Trophoblast cell (in vitro differentiated cells and primary cell): ENCODE data around the gene IFNL2.

Experiments
- DNase-seq, 2 donors: peaks; one replicate each; pipeline ENCODE4 v3.0.0-alpha.2; 2016
- H2AFZ ChIP-seq: 2 replicates; pipeline ENCODE4 v1.6.1; 2013; ENCODE audit warnings: low read length, moderate library complexity, mild to moderate bottlenecking; ENCODE audit not compliant: insufficient read depth, poor library complexity
- H2AK5ac ChIP-seq: 2 replicates; pipeline ENCODE4 v1.6.1; 2013; ENCODE audit warnings: mild to moderate bottlenecking, low read length
- H2BK120ac ChIP-seq: 2 replicates; pipeline ENCODE4 v1.6.1; 2013; ENCODE audit warnings: low read length, mild to moderate bottlenecking, moderate library complexity; ENCODE audit not compliant: insufficient read depth, poor library complexity
- H2BK12ac ChIP-seq: 2 replicates; pipeline ENCODE4 v1.6.1; 2013; ENCODE audit warnings: mild to moderate bottlenecking, low read length, moderate library complexity
- H2BK5ac ChIP-seq: 2 replicates; pipeline ENCODE4 v1.6.1; 2013; ENCODE audit warnings: low read length, low read depth, moderate library complexity, mild to moderate bottlenecking; ENCODE audit not compliant: poor library complexity
- H3K14ac ChIP-seq: 2 replicates; pipeline ENCODE4 v1.6.1; 2013; ENCODE audit warnings: mild to moderate bottlenecking, low read length
- H3K18ac ChIP-seq: 2 replicates; pipeline ENCODE4 v1.6.1; 2013; ENCODE audit warnings: mild to moderate bottlenecking, low read length
- H3K23ac ChIP-seq: 2 replicates; pipeline ENCODE4 v1.6.1; 2013; ENCODE audit warnings: low read length
- H3K27ac ChIP-seq: 2 replicates; pipeline ENCODE4 v1.5.1; 2013; ENCODE audit warnings: low read depth, mild to moderate bottlenecking, inconsistent platforms, low read length, moderate library complexity
- H3K27me3 ChIP-seq: 2 replicates; pipeline ENCODE4 v1.6.1; 2013; ENCODE audit warnings: inconsistent platforms, mild to moderate bottlenecking, low read length, moderate library complexity; ENCODE audit not compliant: insufficient read depth
- H3K36me3 ChIP-seq, 2 experiments: 1 replicate in 1 of 2; 2 replicates in 1 of 2; pipeline ENCODE4 v1.6.1; 2013; ENCODE audit warnings: low read length in 2 of 2, mild to moderate bottlenecking in 2 of 2, moderate library complexity in 1 of 2; ENCODE audit not compliant: insufficient read depth in 2 of 2, control insufficient read depth in 1 of 2
- H3K4ac ChIP-seq: 2 replicates; pipeline ENCODE4 v1.6.1; 2013; ENCODE audit warnings: low read depth, mild to moderate bottlenecking, low read length, moderate library complexity
- H3K4me1 ChIP-seq, 2 experiments: 1 replicate in 1 of 2; 2 replicates in 1 of 2; pipeline ENCODE4 v1.6.1; 2013; ENCODE audit warnings: low read length in 2 of 2, mild to moderate bottlenecking in 2 of 2, moderate library complexity in 1 of 2; ENCODE audit not compliant: insufficient read depth in 2 of 2, control insufficient read depth in 1 of 2
- H3K4me2 ChIP-seq: 2 replicates; pipeline ENCODE4 v1.6.1; 2013; ENCODE audit warnings: inconsistent platforms, mild to moderate bottlenecking, low read length, moderate library complexity
- H3K4me3 ChIP-seq: 2 replicates; pipeline ENCODE4 v1.5.1; 2013; ENCODE audit warnings: mild to moderate bottlenecking, low read depth, low read length, inconsistent platforms
- H3K79me1 ChIP-seq: one replicate; pipeline ENCODE4 v1.6.1; 2013; ENCODE audit warnings: low read length
- H3K79me2 ChIP-seq: 2 replicates; pipeline ENCODE4 v1.6.1; 2013; ENCODE audit warnings: low read length, mild to moderate bottlenecking; ENCODE audit not compliant: control insufficient read depth, insufficient read depth, poor library complexity
- H3K9ac ChIP-seq: 2 replicates; pipeline ENCODE4 v1.6.1; 2013; ENCODE audit warnings: mild to moderate bottlenecking, low read length
- H3K9me3 ChIP-seq: 2 replicates; pipeline ENCODE4 v1.6.1; 2013; ENCODE audit warnings: low read depth, mild to moderate bottlenecking, control low read depth, inconsistent platforms, low read length; ENCODE audit not compliant: insufficient read depth
- H4K12ac ChIP-seq: 2 replicates; pipeline ENCODE4 v1.6.1; 2013; ENCODE audit warnings: low read depth, mild to moderate bottlenecking, low read length, moderate library complexity
- H4K8ac ChIP-seq: 2 replicates; pipeline ENCODE4 v1.6.1; 2013; ENCODE audit warnings: low read depth, mild to moderate bottlenecking, low read length, moderate library complexity
- H4K91ac ChIP-seq: one replicate; pipeline ENCODE4 v1.6.1; 2013; ENCODE audit warnings: low read depth, mild to moderate bottlenecking, low read length, moderate library complexity
- WGBS: extraction: QIAGEN DNeasy Blood & Tissue Kit; methylation state at CpG from one replicate; pipeline ENCODE4 v1.1.7; 2013; ENCODE audit warnings: missing lambda C conversion rate; ENCODE audit not compliant: insufficient read length, insufficient coverage; ENCODE audit errors: extremely low coverage; 5-methylcytosine and 5-hydroxymethylcytosine counted together

The IFNL2 gene

DNA sequence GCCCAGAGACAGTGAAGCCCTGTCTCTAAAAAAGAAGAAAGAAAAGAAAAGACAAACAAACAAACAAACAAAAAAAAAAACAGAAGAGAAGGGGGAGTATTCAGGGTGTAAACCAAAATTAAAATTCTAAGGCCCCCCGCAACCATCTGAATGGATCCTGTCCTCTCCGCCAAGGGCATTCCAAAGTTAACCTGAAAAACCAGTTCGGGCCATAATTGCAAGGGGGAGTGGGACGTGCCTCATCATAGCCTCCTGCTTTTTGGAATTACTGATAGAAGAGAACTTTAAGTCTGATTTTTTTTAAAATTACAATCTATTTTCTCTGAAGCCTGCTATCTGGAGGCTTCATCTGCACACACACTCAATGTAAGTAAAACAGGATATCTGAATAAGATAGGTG lies 5.7 kb upstream of the IFNL2 start:
- no peak overlapping the region for H2BK12ac ChIP-seq
- no peak overlapping the region for H3K23ac ChIP-seq
- H3K18ac ChIP-seq, result no peak overlapping the region
- H4K12ac ChIP-seq, result no peak overlapping the region
- no CpG with 5 or more reads among the region's 4 CpGs for WGBS
- H3K14ac ChIP-seq, result no peak overlapping the region
- no peak overlapping the region for H3K9ac ChIP-seq
- H3K27ac ChIP-seq, result no peak overlapping the region
- H2BK5ac ChIP-seq, result no peak overlapping the region
- no peak overlapping the region for H3K4me3 ChIP-seq
- no peak overlapping the region for H2AFZ ChIP-seq
- no peaks in the 10 kb centered on the region for H3K36me3 ChIP-seq
- H2BK120ac ChIP-seq, result no peak overlapping the region
- H4K91ac ChIP-seq, result no peak overlapping the region
- H3K9me3 ChIP-seq, result peaks cover 9% of the 10 kb centered on the region
- no peak overlapping the region for H2AK5ac ChIP-seq
- no peak overlapping the region for H3K4ac ChIP-seq
- no peak overlapping the region for H4K8ac ChIP-seq
- DNase-seq, result peak; percentile 38 to 56
- peaks cover 28% of the 10 kb centered on the region for H3K27me3 ChIP-seq
- no peak overlapping the region for H3K4me2 ChIP-seq
- H3K79me1 ChIP-seq, result no peaks in the 10 kb centered on the region
- no peaks in the 10 kb centered on the region for H3K79me2 ChIP-seq
- peaks cover 0 to 15% of the 10 kb centered on the region in 2 experiments for H3K4me1 ChIP-seq

DNA sequence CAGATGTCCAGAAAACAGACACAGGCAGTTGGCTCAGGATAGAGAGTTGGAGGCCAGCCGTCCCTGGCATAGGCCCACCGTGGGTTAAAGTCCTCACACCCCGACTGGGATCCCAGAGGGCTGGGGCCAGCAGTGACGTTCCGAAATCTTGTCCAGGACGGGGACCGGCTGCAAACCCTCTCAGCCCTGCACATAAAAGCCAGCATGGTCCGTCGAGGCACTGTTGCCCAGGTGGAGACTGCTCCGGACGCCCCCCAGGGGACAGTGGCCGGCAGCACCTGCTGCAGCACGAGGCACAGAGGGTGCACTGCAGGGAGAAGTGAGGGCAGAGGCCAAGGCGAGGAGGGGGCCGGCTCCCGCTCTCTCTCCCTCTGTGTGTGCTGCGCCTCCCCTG lies 4.3 kb upstream of the IFNL2 start:
- Histone ChIP-seq H3K23ac (no peak overlapping the region), H2AFZ (no peak overlapping the region), H4K91ac (no peak overlapping the region), H2AK5ac (no peak overlapping the region), H4K8ac (no peak overlapping the region), H3K4me2 (no peak overlapping the region), H3K79me2 (no peaks in the 10 kb centered on the region), H3K9ac (no peak overlapping the region), H3K27ac (no peak overlapping the region), H2BK12ac (no peak overlapping the region), H4K12ac (no peak overlapping the region), H3K18ac (no peak overlapping the region), H3K27me3 (peaks cover 28% of the 10 kb centered on the region), H3K4me1 (peaks cover 0 to 12% of the 10 kb centered on the region in 2 experiments), H2BK120ac (no peak overlapping the region), H3K4ac (no peak overlapping the region), H3K4me3 (no peak overlapping the region), H3K36me3 (no peaks in the 10 kb centered on the region), H3K79me1 (no peaks in the 10 kb centered on the region), H3K14ac (no peak overlapping the region), H2BK5ac (no peak overlapping the region), H3K9me3 (peaks cover 9% of the 10 kb centered on the region)
- WGBS, result no CpG with 5 or more reads among the region's 17 CpGs
- DNase-seq, result no peak

DNA sequence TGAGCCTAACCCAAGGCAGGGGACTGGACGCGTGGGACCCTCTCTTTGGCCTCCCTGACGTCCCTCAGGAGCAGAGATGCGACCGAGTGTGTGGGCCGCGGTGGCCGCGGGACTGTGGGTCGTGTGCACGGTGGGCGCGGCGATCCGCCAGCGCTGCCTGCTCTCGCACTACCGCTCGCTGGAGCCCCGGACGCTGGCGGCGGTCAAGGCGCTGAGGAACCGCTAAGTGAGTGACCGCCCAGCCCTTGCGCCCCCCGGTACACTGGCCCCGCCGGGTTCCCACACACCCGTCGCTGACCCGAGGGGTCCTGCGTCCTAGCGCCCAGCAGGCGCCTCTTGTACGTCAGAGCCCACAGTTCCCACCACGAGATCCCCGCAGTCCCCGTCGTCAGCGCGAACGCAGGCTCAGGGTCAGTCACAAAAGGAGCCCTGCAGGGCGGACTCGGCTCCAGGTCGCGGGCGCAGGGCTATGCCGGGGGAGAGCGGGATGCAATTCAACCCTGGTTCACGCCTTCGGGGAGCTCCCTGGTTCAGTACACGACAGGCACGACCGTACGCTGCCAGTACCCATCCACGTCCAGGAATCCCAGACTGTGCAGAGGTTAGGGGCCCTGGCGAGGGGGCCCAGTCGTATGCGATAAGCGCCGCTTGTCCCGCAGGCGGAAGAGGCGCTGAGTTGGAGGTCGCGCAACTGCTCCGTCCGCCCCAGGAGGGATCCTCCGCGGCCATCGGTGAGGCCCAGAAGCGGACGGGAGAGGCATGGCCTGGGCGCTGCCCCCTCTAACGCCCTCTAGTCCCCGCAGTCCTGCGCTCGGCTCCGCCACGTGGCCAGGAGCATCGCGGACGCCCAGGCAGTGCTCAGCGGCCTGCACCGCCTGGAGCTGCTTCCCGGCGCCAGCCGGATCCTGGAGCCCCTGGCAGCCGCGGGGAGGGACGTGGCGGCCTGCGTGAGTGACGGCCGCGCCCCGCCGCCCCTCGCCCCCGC lies 3.6 kb upstream of the IFNL2 start:
- no peak overlapping the region for H3K23ac ChIP-seq
- H3K9me3 ChIP-seq, result peaks cover 9% of the 10 kb centered on the region
- H3K79me2 ChIP-seq, result no peaks in the 10 kb centered on the region
- H2AK5ac ChIP-seq, result no peak overlapping the region
- H3K18ac ChIP-seq, result no peak overlapping the region
- no peak overlapping the region for H3K14ac ChIP-seq
- no CpG with 5 or more reads among the region's 102 CpGs for WGBS
- no peak overlapping the region for H2BK5ac ChIP-seq
- no peaks in the 10 kb centered on the region for H3K36me3 ChIP-seq
- H3K27me3 ChIP-seq, result peaks cover 28% of the 10 kb centered on the region
- no peak overlapping the region for H4K91ac ChIP-seq
- peak overlapping the region; percentile 29 for H3K4me2 ChIP-seq
- H3K79me1 ChIP-seq, result no peaks in the 10 kb centered on the region
- H3K9ac ChIP-seq, result no peak overlapping the region
- H3K4ac ChIP-seq, result no peak overlapping the region
- no peak overlapping the region for H3K27ac ChIP-seq
- no peak overlapping the region for H2BK120ac ChIP-seq
- DNase-seq, result no peak
- H3K4me3 ChIP-seq, result no peak overlapping the region
- H2BK12ac ChIP-seq, result no peak overlapping the region
- no peak overlapping the region for H4K12ac ChIP-seq
- no peak overlapping the region for H2AFZ ChIP-seq
- peaks cover 0 to 12% of the 10 kb centered on the region in 2 experiments for H3K4me1 ChIP-seq
- H4K8ac ChIP-seq, result no peak overlapping the region

DNA sequence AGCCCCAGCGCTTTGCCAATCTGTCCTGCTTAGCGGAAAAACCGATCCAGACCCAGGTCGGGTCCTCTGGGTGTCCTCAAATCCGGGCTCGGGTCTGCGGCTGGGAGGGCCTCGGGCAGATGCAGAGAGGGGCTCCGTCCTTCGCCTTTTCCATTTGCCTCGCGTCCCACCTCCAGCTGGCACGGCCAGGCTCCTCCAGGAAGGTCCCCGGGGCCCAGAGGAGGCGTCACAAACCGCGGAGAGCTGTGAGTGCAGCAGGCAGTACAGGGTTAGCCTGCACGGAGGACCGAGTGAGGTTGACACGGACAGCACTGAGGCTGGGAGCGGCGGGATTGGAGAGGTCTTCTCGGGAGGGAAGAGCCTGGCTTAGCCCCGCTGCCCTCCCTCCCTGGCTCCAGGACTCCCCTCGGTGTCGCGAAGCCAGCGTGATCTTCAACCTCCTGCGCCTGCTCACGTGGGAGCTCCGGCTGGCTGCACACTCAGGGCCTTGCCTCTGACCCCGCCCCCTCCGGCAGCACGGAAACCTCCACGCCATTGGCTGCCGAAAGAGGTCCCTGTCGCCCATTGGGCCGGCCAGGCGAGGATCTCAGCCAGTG lies 2.8 kb upstream of the IFNL2 start:
- H3K4me1 ChIP-seq, result peaks cover 0 to 12% of the 10 kb centered on the region in 2 experiments
- H2BK120ac ChIP-seq, result no peak overlapping the region
- no peak overlapping the region for H3K14ac ChIP-seq
- no peak overlapping the region for H3K4me3 ChIP-seq
- no peak overlapping the region for H3K9ac ChIP-seq
- no peaks in the 10 kb centered on the region for H3K79me1 ChIP-seq
- no peak overlapping the region for H4K12ac ChIP-seq
- H4K8ac ChIP-seq, result no peak overlapping the region
- no CpG with 5 or more reads among the region's 39 CpGs for WGBS
- H2AK5ac ChIP-seq, result no peak overlapping the region
- H3K18ac ChIP-seq, result no peak overlapping the region
- H3K23ac ChIP-seq, result no peak overlapping the region
- DNase-seq, result no peak
- H3K9me3 ChIP-seq, result peaks cover 9% of the 10 kb centered on the region
- H3K4me2 ChIP-seq, result peak overlapping the region; percentile 29
- no peak overlapping the region for H4K91ac ChIP-seq
- H3K27ac ChIP-seq, result no peak overlapping the region
- no peak overlapping the region for H2AFZ ChIP-seq
- no peaks in the 10 kb centered on the region for H3K79me2 ChIP-seq
- H2BK12ac ChIP-seq, result no peak overlapping the region
- H3K4ac ChIP-seq, result no peak overlapping the region
- H3K36me3 ChIP-seq, result no peaks in the 10 kb centered on the region
- H2BK5ac ChIP-seq, result no peak overlapping the region
- H3K27me3 ChIP-seq, result peaks cover 28% of the 10 kb centered on the region
